ENCODE data around the gene FARS2. TPM values are rescaled to one million over a fixed set of nuclear protein-coding genes. Genes with fewer than 3 reads are reported as not detected.

The FARS2 gene
- total and polyA plus RNA-seq, 9 of the 15 experiments (the other 6 are each of a cell fraction or from before 2014, with no cell fraction given), result 16.5 to 62.2 (median 27.0) TPM

DNA sequence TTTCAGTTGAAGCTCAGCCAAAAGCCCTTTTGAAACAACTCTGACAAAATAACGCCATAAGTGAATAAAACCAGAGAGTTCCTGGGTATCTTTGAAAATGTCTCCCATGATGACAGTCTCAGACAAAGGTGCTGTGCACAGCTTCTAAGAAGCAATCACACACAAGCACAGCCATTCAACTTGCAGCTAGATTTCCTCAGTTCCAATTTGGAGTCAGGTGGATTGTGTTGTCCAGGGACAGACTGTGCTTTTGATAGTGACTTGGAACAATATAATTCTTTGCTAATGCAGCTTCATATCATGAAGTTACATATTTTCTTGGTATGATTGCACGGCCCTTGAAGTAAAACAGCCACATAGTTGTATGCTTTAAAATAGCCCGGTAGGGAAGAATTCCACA is 105.6 kb downstream of the FARS2 start:
- no peaks in the 10 kb centered on the region for H3K27me3 ChIP-seq (ENCODE audit: control insufficient read depth in 2 of 2, insufficient read depth in 2 of 2, low read length in 2 of 2)
- H3K9ac ChIP-seq (ENCODE audit: insufficient read depth in 1 of 2, low read depth in 2 of 2, low read length in 2 of 2), result no peak overlapping the region
- no peak overlapping the region for H2AFZ ChIP-seq (ENCODE audit: low read depth, low read length)
- H3K4me2 ChIP-seq (ENCODE audit: insufficient read depth, low read length), result no peak overlapping the region
- 49% methylated on average over 3 of the region's 3 CpGs for WGBS (ENCODE audit: insufficient coverage, low coverage, missing lambda C conversion rate)
- BruUV-seq (replicated peaks), result no TSS peak
- no peak for DNase-seq (ENCODE audit: extremely low read depth in 1 of 4, low spot score in 3 of 4)
- intact Hi-C loops (cut with micrococcal nuclease) (no loop called here), in situ Hi-C loops (cut with MboI) (no loop called here)
- ATAC-seq, result no peak
- H3K27ac ChIP-seq (ENCODE audit: extremely low read depth, low read depth, low read length), result no peak overlapping the region
- no peak for FAIRE-seq
- TF ChIP-seq C11orf30 (IDR thresholded peaks at IDR 0.05; ENCODE audit: low read depth) (no peak), NFXL1 (CRISPR knock-in tag; IDR thresholded peaks at IDR 0.05) (no peak), SNRNP70 (optimal IDR thresholded peaks at IDR 0.05; ENCODE audit: low read depth, low read length) (no peak), YBX1 (IDR thresholded peaks at IDR 0.05) (no peak), RBFOX2 (IDR thresholded peaks at IDR 0.05; ENCODE audit: low read depth, low read length) (no peak), PREB (CRISPR knock-in tag; IDR thresholded peaks at IDR 0.05) (no peak), CEBPB (tag; IDR thresholded peaks at IDR 0.05) (no peak), CBX1 (IDR thresholded peaks at IDR 0.05; ENCODE audit: low read depth) (no peak), MCM3 (IDR thresholded peaks at IDR 0.05) (no peak), POLR2B (IDR thresholded peaks at IDR 0.05; ENCODE audit: low read depth, partially characterized antibody) (no peak), CTCFL (IDR thresholded peaks at IDR 0.05; ENCODE audit: borderline replicate concordance, insufficient read depth, low read depth, low read length, poor library complexity, severe bottlenecking) (no peak), MAFF (IDR thresholded peaks at IDR 0.05; ENCODE audit: low read length) (no peak), SMARCE1 (IDR thresholded peaks at IDR 0.05) (no peak)
- TF ChIP-seq, protein P1, sequence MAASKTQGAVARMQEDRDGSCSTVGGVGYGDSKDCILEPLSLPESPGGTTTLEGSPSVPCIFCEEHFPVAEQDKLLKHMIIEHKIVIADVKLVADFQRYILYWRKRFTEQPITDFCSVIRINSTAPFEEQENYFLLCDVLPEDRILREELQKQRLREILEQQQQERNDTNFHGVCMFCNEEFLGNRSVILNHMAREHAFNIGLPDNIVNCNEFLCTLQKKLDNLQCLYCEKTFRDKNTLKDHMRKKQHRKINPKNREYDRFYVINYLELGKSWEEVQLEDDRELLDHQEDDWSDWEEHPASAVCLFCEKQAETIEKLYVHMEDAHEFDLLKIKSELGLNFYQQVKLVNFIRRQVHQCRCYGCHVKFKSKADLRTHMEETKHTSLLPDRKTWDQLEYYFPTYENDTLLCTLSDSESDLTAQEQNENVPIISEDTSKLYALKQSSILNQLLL (CRISPR knock-in tag; IDR thresholded peaks at IDR 0.05; ENCODE audit: borderline replicate concordance), result no peak
- no peaks in the 10 kb centered on the region for H4K20me1 ChIP-seq (replicated peaks; ENCODE audit: control insufficient read depth, insufficient read depth, low read length)
- 0 out of 3 replicates have a peak, but pooled peaks cover 3% of the 10 kb centered on the region for H3K36me3 ChIP-seq (ENCODE audit: control insufficient read depth, insufficient read depth, low read length)
- no peak overlapping the region for H3K4me3 ChIP-seq
- ChIA-PET CTCF (ENCODE audit: low intra/inter-chr PET ratio) (no interaction called here), POLR2A (interaction anchor here (1.1 kb wide), 1 partner anchor 102 kb away, joined by 4 read pairs; no protein-coding TSS in a partner anchor)
- H3K79me2 ChIP-seq (ENCODE audit: control insufficient read depth, insufficient read depth, low read length), result no peaks in the 10 kb centered on the region
- no peaks in the 10 kb centered on the region for H3K9me1 ChIP-seq (ENCODE audit: control insufficient read depth, insufficient read depth, low read length)
- H3K4me1 ChIP-seq (replicated peaks in 1 of 2; ENCODE audit: control insufficient read depth in 2 of 2, insufficient read depth in 2 of 2, low read length in 2 of 2), result peaks cover 3 to 6% of the 10 kb centered on the region in 2 experiments; a peak in 2 of 5 replicates
- no peaks in the 10 kb centered on the region for H3K9me3 ChIP-seq (replicated peaks; ENCODE audit: control insufficient read depth, insufficient read depth, low read depth, low read length)
